H1 (cell line): ENCODE results near the gene TMCC1. TPM values are rescaled to one million over a fixed set of nuclear protein-coding genes. Genes with fewer than 3 reads are reported as not detected.

Source experiments
- CTCF ChIA-PET: fragments of 300-600 bp; sonication (Branson Sonifier 250); formaldehyde crosslinking; loops from one replicate; lab custom pipeline; 2021; ENCODE audit not compliant: partially characterized antibody; lab: Charles Lee
- POLR2A ChIA-PET: fragments of 300-600 bp; sonication (Branson Sonifier 250); formaldehyde crosslinking; loops from one replicate; lab custom pipeline; 2021; ENCODE audit warnings: inconsistent platforms; ENCODE audit not compliant: partially characterized antibody; lab: Charles Lee
- DNase-seq, 2 experiments: peaks; one replicate each; pipeline versions ENCODE4 v3.0.0 to v3.0.0-alpha.2; 2010 to 2022; ENCODE audit warnings: low spot score in 2 of 2, low read depth in 1 of 2, mixed read lengths in 1 of 2
- FAIRE-seq: peaks from 2 replicates; lab custom pipeline; 2011; peaks lifted over from hg19 to GRCh38; lab: Jason Lieb, UNC
- H2AFZ ChIP-seq: 2 replicates; pipeline ENCODE4 v1.8.1; 2012; ENCODE audit warnings: low read length, inconsistent platforms
- H2AK5ac ChIP-seq: 2 replicates; pipeline ENCODE4 v1.6.1; 2013; ENCODE audit warnings: low read depth, low read length
- H2BK120ac ChIP-seq: replicated peaks from 2 replicates; pipeline ENCODE3; 2013; ENCODE audit warnings: low read depth, low read length, inconsistent platforms
- H2BK12ac ChIP-seq: 2 replicates; pipeline ENCODE4 v1.6.1; 2013; ENCODE audit warnings: low read depth, low read length
- H2BK15ac ChIP-seq: 2 replicates; pipeline ENCODE4 v1.6.1; 2013; ENCODE audit warnings: low read length
- H2BK20ac ChIP-seq: 2 replicates; pipeline ENCODE4 v1.6.1; 2013; ENCODE audit warnings: low read length
- H2BK5ac ChIP-seq: 2 replicates; pipeline ENCODE4 v1.6.1; 2013; ENCODE audit warnings: low read depth, low read length
- H3K14ac ChIP-seq: 2 replicates; pipeline ENCODE4 v1.6.1; 2013; ENCODE audit warnings: inconsistent platforms; ENCODE audit not compliant: insufficient read length
- H3K18ac ChIP-seq: 2 replicates; pipeline ENCODE4 v1.6.1; 2013; ENCODE audit warnings: low read length; ENCODE audit errors: extremely low read depth
- H3K23ac ChIP-seq: 2 replicates; pipeline ENCODE4 v1.6.1; 2013; ENCODE audit warnings: inconsistent platforms; ENCODE audit not compliant: insufficient read length
- H3K23me2 ChIP-seq: 2 replicates; pipeline ENCODE4 v1.6.1; 2013; ENCODE audit warnings: low read depth, low read length
- H3K27ac ChIP-seq: 2 replicates; pipeline ENCODE4 v1.6.1; 2011; ENCODE audit warnings: low read depth, low read length, inconsistent platforms
- H3K27me3 ChIP-seq, 4 experiments: replicated peaks in 1 of 4; 1 replicate in 1 of 4; 2 replicates in 3 of 4; pipeline versions ENCODE4 v1.6.1 to v1.8.1; 2011 to 2013; ENCODE audit warnings: low read length in 3 of 4, mild to moderate bottlenecking in 3 of 4, inconsistent platforms in 2 of 4, mixed read lengths in 2 of 4, moderate library complexity in 1 of 4; ENCODE audit not compliant: control insufficient read depth in 3 of 4, insufficient read depth in 3 of 4; ENCODE audit errors: extremely low read depth in 1 of 4
- H3K36me3 ChIP-seq, 4 experiments: 2 replicates each; pipeline versions ENCODE4 v1.6.1 to v1.8.1; 2011 to 2013; ENCODE audit warnings: mild to moderate bottlenecking in 4 of 4, low read length in 3 of 4, moderate library complexity in 2 of 4, control low read depth in 1 of 4, inconsistent platforms in 1 of 4; ENCODE audit not compliant: insufficient read depth in 4 of 4, control insufficient read depth in 2 of 4
- H3K4ac ChIP-seq: replicated peaks from 2 replicates; pipeline ENCODE3; 2013; ENCODE audit warnings: low read length, low read depth, mixed read lengths, inconsistent platforms; ENCODE audit not compliant: insufficient read length
- H3K4me1 ChIP-seq, 4 experiments: replicated peaks in 1 of 4; 1 replicate in 1 of 4; 2 replicates in 3 of 4; pipeline versions ENCODE4 v1.6.1 to v1.8.1; 2011 to 2013; ENCODE audit warnings: low read length in 3 of 4, inconsistent platforms in 2 of 4, mixed read lengths in 1 of 4; ENCODE audit not compliant: insufficient read depth in 4 of 4, control insufficient read depth in 3 of 4
- H3K4me2 ChIP-seq, 2 experiments: 2 replicates each; pipeline versions ENCODE4 v1.6.1 to v1.8.1; 2011 to 2013; ENCODE audit warnings: low read depth in 2 of 2, low read length in 2 of 2, control low read depth in 1 of 2, inconsistent platforms in 1 of 2, mild to moderate bottlenecking in 1 of 2; ENCODE audit not compliant: insufficient read depth in 1 of 2
- H3K4me3 ChIP-seq, 4 experiments: fragments of 200-600, 300-600 bp in 1 of 4; sonication (generic), shearing (Covaris generic), sonication (Bioruptor Twin) in 1 of 4; 2 replicates each; pipeline versions ENCODE4 v1.5.1 to v1.8.1; 2011 to 2016; ENCODE audit warnings: low read length in 4 of 4, low read depth in 3 of 4, control low read depth in 2 of 4, inconsistent platforms in 2 of 4, mild to moderate bottlenecking in 2 of 4, mixed read lengths in 1 of 4, moderate library complexity in 1 of 4; ENCODE audit not compliant: insufficient read depth in 2 of 4; ENCODE audit errors: extremely low read depth in 1 of 4
- H3K56ac ChIP-seq: replicated peaks from 2 replicates; pipeline ENCODE3; 2013; ENCODE audit warnings: low read depth, mild to moderate bottlenecking, mixed read lengths, low read length, inconsistent platforms; ENCODE audit not compliant: insufficient read length
- H3K79me1 ChIP-seq: 2 replicates; pipeline ENCODE4 v1.6.1; 2013; ENCODE audit warnings: low read depth, low read length, control low read depth
- H3K79me2 ChIP-seq, 2 experiments: 2 replicates each; pipeline versions ENCODE4 v1.6.1 to v1.8.1; 2012 to 2013; ENCODE audit warnings: low read length in 2 of 2, mild to moderate bottlenecking in 2 of 2, inconsistent platforms in 1 of 2; ENCODE audit not compliant: insufficient read depth in 2 of 2, control insufficient read depth in 1 of 2
- H3K9ac ChIP-seq, 4 experiments: replicated peaks in 1 of 4; 1 replicate in 1 of 4; 2 replicates in 3 of 4; pipeline versions ENCODE4 v1.6.1 to v1.8.1; 2011 to 2013; ENCODE audit warnings: low read depth in 3 of 4, low read length in 3 of 4, control low read depth in 2 of 4, mild to moderate bottlenecking in 2 of 4, moderate library complexity in 2 of 4, inconsistent platforms in 1 of 4; ENCODE audit errors: extremely low read depth in 1 of 4
- H3K9me3 ChIP-seq, 2 experiments: 2 replicates each; pipeline versions ENCODE4 v1.6.1 to v1.8.1; 2012 to 2013; ENCODE audit warnings: mild to moderate bottlenecking in 2 of 2, moderate library complexity in 2 of 2, control low read depth in 1 of 2, inconsistent platforms in 1 of 2, low read depth in 1 of 2, low read length in 1 of 2, mixed read lengths in 1 of 2; ENCODE audit not compliant: insufficient read depth in 2 of 2
- H4K20me1 ChIP-seq, 2 experiments: replicated peaks in 1 of 2; 2 replicates each; pipeline versions ENCODE3 to v1.8.1; 2011 to 2013; ENCODE audit warnings: inconsistent platforms in 2 of 2, low read length in 2 of 2, mild to moderate bottlenecking in 1 of 2; ENCODE audit not compliant: insufficient read depth in 2 of 2, control insufficient read depth in 1 of 2
- H4K5ac ChIP-seq: 2 replicates; pipeline ENCODE4 v1.6.1; 2013; ENCODE audit warnings: low read length, low read depth, mixed read lengths, inconsistent platforms; ENCODE audit not compliant: insufficient read length
- H4K8ac ChIP-seq: 2 replicates; pipeline ENCODE4 v1.8.0; 2013; ENCODE audit warnings: mild to moderate bottlenecking, moderate library complexity, low read length, inconsistent platforms; ENCODE audit not compliant: insufficient read depth; ENCODE audit errors: extremely low read depth
- H4K91ac ChIP-seq: replicated peaks from 2 replicates; pipeline ENCODE3; 2013; ENCODE audit warnings: low read length, mixed read lengths, inconsistent platforms; ENCODE audit not compliant: insufficient read length
- BRCA1 ChIP-seq: IDR thresholded peaks from 2 replicates; pipeline ENCODE4 v1.6.1; 2012; ENCODE audit warnings: low read depth, low read length, improper control_type of control experiment
- CHD2 ChIP-seq: IDR thresholded peaks from 2 replicates; pipeline ENCODE4 v1.6.1; 2012; ENCODE audit warnings: low read length, improper control_type of control experiment
- CTCF ChIP-seq, 3 experiments: IDR thresholded peaks; 1 replicate in 2 of 3; 2 replicates in 1 of 3; pipeline versions ENCODE4 v1.5.1 to v1.6.1; 2011; ENCODE audit warnings: low read length in 3 of 3, mild to moderate bottlenecking in 3 of 3, inconsistent platforms in 2 of 3, low read depth in 1 of 3, moderate library complexity in 1 of 3; ENCODE audit not compliant: insufficient read depth in 1 of 3; ENCODE audit errors: control extremely low read depth in 1 of 3
- HDAC6 ChIP-seq: IDR thresholded peaks from one replicate; pipeline ENCODE4 v1.7.1; 2012; ENCODE audit warnings: low read depth, mild to moderate bottlenecking, inconsistent platforms, low read length, moderate library complexity
- POU5F1 ChIP-seq: IDR thresholded peaks from 2 replicates; pipeline ENCODE4 v1.6.1; 2011; ENCODE audit warnings: low read depth, mild to moderate bottlenecking, low read length, moderate library complexity
- TEAD4 ChIP-seq: IDR thresholded peaks from 2 replicates; pipeline ENCODE4 v1.6.1; 2012; ENCODE audit warnings: low read depth, low read length, inconsistent platforms, mixed read lengths
- WGBS, 2 experiments: shearing (Covaris generic) in 1 of 2; methylation state at CpG; one replicate each; pipeline versions ENCODE4 v1.1.6 to v1.1.7; 2013 to 2015; ENCODE audit warnings: low lambda C conversion rate in 2 of 2, mixed read lengths in 2 of 2, inconsistent platforms in 1 of 2, low coverage in 1 of 2, missing lambda C conversion rate in 1 of 2; ENCODE audit not compliant: insufficient replicate concordance in 2 of 2, insufficient coverage in 1 of 2, insufficient read length in 1 of 2; ENCODE audit errors: extremely low coverage in 1 of 2, missing lambda C conversion rate in 1 of 2; 5-methylcytosine and 5-hydroxymethylcytosine counted together
- polyA plus RNA-seq, 7 experiments: library from polyadenylated mRNA; depleted of rRNA in 3 of 7; stranded (reverse) in 5 of 7; unstranded in 2 of 7; fragments of >200 nt in 5 of 7; fragments of 200-250 nt in 2 of 7; gene quantifications; 1 replicate in 5 of 7; 2 replicates in 1 of 7; 4 replicates in 1 of 7; pipeline versions ENCODE4 v1.2.1 to v1.2.3, GENCODE V29; 2011 to 2013; ENCODE audit warnings: missing spikeins in 2 of 7, mixed read lengths in 2 of 7
- total RNA-seq: library from RNA; stranded (reverse); fragmentation: NEBNext Ultra II Directional; extraction: Animal tissue kit (Norgen Biotek cat#: 25700); gene quantifications from 2 replicates; pipeline ENCODE4 v1.2.1, GENCODE V29; 2021
- TF ChIP-seq, protein P1 (sequence below): IDR thresholded peaks from 2 replicates; pipeline ENCODE4 v1.6.1; 2012; ENCODE audit warnings: inconsistent platforms

TMCC1 gene
- total and polyA plus RNA-seq, 2 of the 8 experiments (the other 6 are each of a cell fraction or from before 2014, with no cell fraction given) = 10.4 to 27.1 TPM

GRCh38 chr3:129690963-129691362, 202.5 kb downstream of the TMCC1 start:
- H3K14ac ChIP-seq = no peak overlapping the region
- CTCF ChIA-PET = interaction anchor here (0.7 to 1.4 kb wide), 5 partner anchors 12 to 243 kb away, joined by 3 to 4 read pairs (median 3); no protein-coding TSS in a partner anchor
- H3K18ac ChIP-seq = no peak overlapping the region
- WGBS, 2 experiments = 93% methylated on average over 2 of the region's 2 CpGs; no CpG with 5 or more reads in 1 of the 2 experiments
- no peaks in the 10 kb centered on the region for H3K79me1 ChIP-seq
- TF ChIP-seq BRCA1 (no peak), CTCF (IDR thresholded peaks at IDR 0.05; ENCODE audit: control extremely low read depth in 1 of 3, insufficient read depth in 1 of 3, low read depth in 1 of 3, low read length in 3 of 3) (no peak), HDAC6 (no peak), POU5F1 (no peak), CHD2 (no peak), TEAD4 (no peak)
- TF ChIP-seq, protein P1, sequence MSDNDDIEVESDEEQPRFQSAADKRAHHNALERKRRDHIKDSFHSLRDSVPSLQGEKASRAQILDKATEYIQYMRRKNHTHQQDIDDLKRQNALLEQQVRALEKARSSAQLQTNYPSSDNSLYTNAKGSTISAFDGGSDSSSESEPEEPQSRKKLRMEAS = no peak
- FAIRE-seq (no peak), DNase-seq (no peak)
- POLR2A ChIA-PET = no interaction called here
- H4K20me1 ChIP-seq = no peaks in the 10 kb centered on the region
- peaks cover 4 to 28% (median 8%) of the 10 kb centered on the region in 4 experiments for H3K4me1 ChIP-seq
- H4K91ac ChIP-seq = no peak overlapping the region
- no peak overlapping the region for H2BK120ac ChIP-seq
- peaks cover 0 to 16% of the 10 kb centered on the region in 2 experiments; a peak in 2 of 4 replicates for H3K79me2 ChIP-seq
- no peak overlapping the region for H2BK12ac ChIP-seq
- H4K5ac ChIP-seq = no peak overlapping the region
- no peak overlapping the region for H2AK5ac ChIP-seq
- no peak overlapping the region for H2BK5ac ChIP-seq
- no peak overlapping the region; a peak in 1 of 8 replicates for H3K4me3 ChIP-seq
- no peak overlapping the region for H2AFZ ChIP-seq
- H3K27ac ChIP-seq = peak overlapping the region; percentile 33; the same call in 1 of the 2 replicates
- no peak overlapping the region for H3K23ac ChIP-seq
- H3K9ac ChIP-seq = no peak overlapping the region
- H4K8ac ChIP-seq = no peak overlapping the region
- peaks cover 5% of the 10 kb centered on the region for H3K23me2 ChIP-seq
- no peaks in the 10 kb centered on the region for H3K27me3 ChIP-seq
- H3K4ac ChIP-seq = no peak overlapping the region
- H3K4me2 ChIP-seq = no peak overlapping the region
- no peak overlapping the region for H2BK15ac ChIP-seq
- no peaks in the 10 kb centered on the region for H3K36me3 ChIP-seq
- H3K9me3 ChIP-seq = peaks cover 0 to 7% of the 10 kb centered on the region in 2 experiments; a peak in 1 of 4 replicates
- no peak overlapping the region; the same call in 1 of the 2 replicates for H2BK20ac ChIP-seq
- H3K56ac ChIP-seq = no peak overlapping the region
